ENCODE measurements around the gene HTT.

The HTT gene

GRCh38 chr4:3248811-3249661 is 174.6 kb downstream of the HTT start, which contains the start of gene MSANTD1:
TSS of gene MSANTD1 (plus strand) at chr4:3249159. CDS start at chr4:3249223, 64 bp downstream.
- no peak for DNase-seq (ENCODE audit: low spot score)

GRCh38 chr4:3249711-3250437 is 175.4 kb downstream of the HTT start:
- DNase-seq (ENCODE audit: low spot score), result no peak

- DNase-seq (ENCODE audit: low spot score), result no peak
These were observed 176.0 kb downstream of the HTT start for GRCh38 chr4:3250438-3250955.

- no peak for DNase-seq (ENCODE audit: low spot score)
These were observed 176.6 kb downstream of the HTT start for GRCh38 chr4:3250956-3251690.

- DNase-seq (ENCODE audit: low spot score), result no peak
These were observed 177.4 kb downstream of the HTT start for GRCh38 chr4:3251691-3252479.

GRCh38 chr4:3252480-3252828 is 178.0 kb downstream of the HTT start:
- no peak for DNase-seq (ENCODE audit: low spot score)

- no peak for DNase-seq (ENCODE audit: low spot score)
These were observed 178.6 kb downstream of the HTT start for GRCh38 chr4:3252831-3253641.

GRCh38 chr4:3253808-3254207 is 179.3 kb downstream of the HTT start:
- no peak for DNase-seq (ENCODE audit: low spot score)

- no peak for DNase-seq (ENCODE audit: low spot score)
These were observed 180.0 kb downstream of the HTT start for GRCh38 chr4:3254302-3255131.

- no peak for DNase-seq (ENCODE audit: low spot score)
These were observed 181.2 kb downstream of the HTT start for GRCh38 chr4:3255611-3256186.

- no peak for DNase-seq (ENCODE audit: low spot score)
These were observed 182.0 kb downstream of the HTT start for GRCh38 chr4:3256230-3257102.

GRCh38 chr4:3257103-3257555 is 182.6 kb downstream of the HTT start:
- DNase-seq (ENCODE audit: low spot score), result no peak

- DNase-seq (ENCODE audit: low spot score), result no peak
These were observed 183.3 kb downstream of the HTT start for GRCh38 chr4:3257556-3258482.

GRCh38 chr4:3261411-3262207 is 187.1 kb downstream of the HTT start:
- no peak for DNase-seq (ENCODE audit: low spot score)

GRCh38 chr4:3262208-3263052 is 187.9 kb downstream of the HTT start:
- DNase-seq (ENCODE audit: low spot score), result no peak

Data from COLO829 (cell line).